ENCODE measurements around the gene DNAH2.
"Not testable (repeated sequence)": the region's sequence is repeated elsewhere in the genome, so short reads cannot be mapped to it uniquely, and the experiment has no call there.

DNAH2 gene

DNA sequence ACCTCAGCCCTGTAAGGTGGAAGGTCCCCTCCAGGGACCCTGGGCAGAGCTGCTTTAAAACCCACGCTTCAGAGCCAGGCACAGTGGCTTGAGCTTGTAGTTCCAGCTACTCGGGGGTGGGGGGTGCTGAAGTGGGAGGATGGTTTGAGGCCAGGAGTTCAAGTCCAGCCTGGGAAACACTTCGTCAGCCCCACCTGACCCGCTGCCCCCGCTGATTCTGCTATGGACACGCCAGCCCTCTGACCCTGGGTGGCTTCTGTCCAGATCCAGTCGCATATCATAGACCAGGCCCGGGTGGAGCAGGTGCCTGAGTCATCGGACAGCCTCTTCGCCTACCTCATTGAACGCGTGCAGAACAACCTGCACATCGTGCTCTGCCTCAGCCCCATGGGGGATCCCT, 81.3 kb downstream of the DNAH2 start:
- Histone ChIP-seq H3K9ac (ENCODE audit: low read depth, low read length) (no peak overlapping the region), H3K9me3 (ENCODE audit: control insufficient read depth, insufficient read depth, low read length) (no peaks in the 10 kb centered on the region), H3K4me1 (ENCODE audit: control insufficient read depth, insufficient read depth, low read length) (peaks cover 2% of the 10 kb centered on the region), H3K27me3 (ENCODE audit: control insufficient read depth, insufficient read depth, low read length) (no peaks in the 10 kb centered on the region), H3K36me3 (ENCODE audit: control insufficient read depth, insufficient read depth, low read length) (no peaks in the 10 kb centered on the region), H3K4me3 (ENCODE audit: low read depth, low read length) (no peak overlapping the region)

DNA sequence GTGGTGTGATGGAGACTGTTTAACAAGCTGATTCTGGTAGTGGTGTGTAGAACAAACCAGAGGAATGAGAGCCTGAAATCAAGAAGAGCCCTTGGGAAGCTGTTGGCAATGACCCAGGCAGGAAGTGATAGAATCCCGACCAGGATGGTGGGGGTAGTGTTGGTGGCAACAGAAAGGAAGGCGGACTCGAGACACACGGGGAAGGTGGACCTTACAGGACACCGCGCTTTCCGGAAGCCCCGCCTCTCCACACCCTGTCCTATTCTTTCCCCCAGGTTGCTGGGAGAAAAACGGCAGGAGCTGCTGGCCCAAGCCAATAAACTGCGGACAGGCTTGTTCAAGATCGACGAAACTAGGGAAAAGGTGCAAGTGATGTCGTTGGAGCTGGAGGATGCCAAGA, 86.4 kb downstream of the DNAH2 start:
- no peak overlapping the region for H3K9ac ChIP-seq (ENCODE audit: low read depth, low read length)
- no peaks in the 10 kb centered on the region for H3K36me3 ChIP-seq (ENCODE audit: control insufficient read depth, insufficient read depth, low read length)
- no peaks in the 10 kb centered on the region for H3K9me3 ChIP-seq (ENCODE audit: control insufficient read depth, insufficient read depth, low read length)
- H3K4me1 ChIP-seq (ENCODE audit: control insufficient read depth, insufficient read depth, low read length): no peaks in the 10 kb centered on the region
- H3K4me3 ChIP-seq (ENCODE audit: low read depth, low read length): no peak overlapping the region
- no peaks in the 10 kb centered on the region for H3K27me3 ChIP-seq (ENCODE audit: control insufficient read depth, insufficient read depth, low read length)

DNA sequence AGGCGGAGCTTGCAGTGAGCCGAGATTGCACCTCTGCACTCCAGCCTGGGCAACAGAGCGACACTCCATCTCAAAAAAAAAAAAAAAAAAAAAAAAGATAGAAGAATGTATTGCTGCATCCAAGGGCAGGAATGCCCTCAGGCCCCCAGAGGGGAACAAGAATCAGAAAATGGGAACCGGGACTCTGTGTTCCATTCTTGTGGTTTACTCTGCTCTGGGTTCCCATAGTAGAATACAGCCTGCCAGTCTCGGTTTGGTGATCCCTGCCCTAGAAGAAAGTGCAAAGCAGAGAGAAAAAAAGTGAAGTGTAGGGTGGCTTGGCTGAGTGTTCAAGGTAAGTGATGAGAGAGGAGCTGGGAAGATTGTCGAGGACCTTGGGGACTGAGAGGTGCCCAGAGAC, 89.0 kb downstream of the DNAH2 start:
- no peaks in the 10 kb centered on the region for H3K4me1 ChIP-seq (ENCODE audit: control insufficient read depth, insufficient read depth, low read length)
- H3K4me3 ChIP-seq (ENCODE audit: low read depth, low read length): no peak overlapping the region
- H3K27me3 ChIP-seq (ENCODE audit: control insufficient read depth, insufficient read depth, low read length): no peaks in the 10 kb centered on the region
- H3K9me3 ChIP-seq (ENCODE audit: control insufficient read depth, insufficient read depth, low read length): no peaks in the 10 kb centered on the region
- no peak overlapping the region for H3K9ac ChIP-seq (ENCODE audit: low read depth, low read length)
- no peaks in the 10 kb centered on the region for H3K36me3 ChIP-seq (ENCODE audit: control insufficient read depth, insufficient read depth, low read length)

DNA sequence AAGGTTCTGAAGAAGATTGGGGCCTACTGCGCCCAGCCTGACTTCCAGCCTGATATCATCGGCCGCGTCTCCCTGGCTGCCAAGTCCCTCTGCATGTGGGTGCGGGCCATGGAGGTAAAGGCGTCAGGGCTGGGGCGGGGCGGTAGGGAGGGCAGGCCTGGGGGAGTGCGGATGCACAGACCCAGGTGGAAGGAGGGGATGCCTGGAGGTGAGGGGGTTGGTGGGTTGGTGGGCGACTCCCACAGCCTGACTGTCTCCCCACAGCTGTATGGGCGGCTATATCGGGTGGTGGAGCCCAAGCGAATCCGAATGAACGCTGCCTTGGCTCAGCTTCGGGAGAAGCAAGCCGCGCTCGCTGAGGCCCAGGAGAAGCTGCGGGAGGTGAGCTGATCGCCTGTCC, 89.7 kb downstream of the DNAH2 start:
- no peaks in the 10 kb centered on the region for H3K27me3 ChIP-seq (ENCODE audit: control insufficient read depth, insufficient read depth, low read length)
- H3K9ac ChIP-seq (ENCODE audit: low read depth, low read length): no peak overlapping the region
- H3K4me1 ChIP-seq (ENCODE audit: control insufficient read depth, insufficient read depth, low read length): no peaks in the 10 kb centered on the region
- H3K9me3 ChIP-seq (ENCODE audit: control insufficient read depth, insufficient read depth, low read length): no peaks in the 10 kb centered on the region
- no peaks in the 10 kb centered on the region for H3K36me3 ChIP-seq (ENCODE audit: control insufficient read depth, insufficient read depth, low read length)
- H3K4me3 ChIP-seq (ENCODE audit: low read depth, low read length): no peak overlapping the region

DNA sequence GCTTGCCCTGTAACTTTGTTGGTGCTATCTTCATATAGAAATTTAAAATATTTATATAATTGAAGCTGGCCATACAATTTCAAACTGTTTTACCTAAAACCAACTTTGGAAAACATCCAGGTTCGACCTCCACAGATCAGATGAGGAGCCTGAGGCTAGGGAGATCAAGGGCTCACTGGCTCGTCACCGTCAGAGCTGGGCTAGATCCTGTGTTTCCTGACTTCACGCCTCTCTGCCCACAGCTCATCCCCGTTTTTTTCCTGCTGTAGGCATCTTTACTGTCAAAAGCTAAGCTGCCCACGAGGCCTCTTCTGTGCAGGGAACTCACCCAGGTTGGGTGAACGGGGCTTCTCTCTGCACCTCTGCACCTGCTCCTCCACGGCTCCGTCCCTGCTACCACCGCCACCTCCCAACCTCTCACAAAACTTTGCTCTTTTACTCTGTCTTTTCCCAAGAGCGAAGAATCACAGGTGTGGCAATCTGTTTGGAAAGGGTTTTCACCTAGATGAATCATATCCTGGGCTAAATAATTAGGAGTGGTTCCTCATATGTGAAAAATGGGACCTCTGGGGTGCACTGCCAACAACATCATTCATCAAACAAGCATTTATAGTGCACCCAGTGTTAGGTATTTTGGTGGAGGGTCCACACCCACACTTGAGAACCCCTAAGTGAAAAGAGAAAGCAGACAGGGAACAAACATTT, 91.7 kb downstream of the DNAH2 start:
- H3K36me3 ChIP-seq (ENCODE audit: control insufficient read depth, insufficient read depth, low read length): no peaks in the 10 kb centered on the region
- H3K9ac ChIP-seq (ENCODE audit: low read depth, low read length): no peak overlapping the region
- H3K9me3 ChIP-seq (ENCODE audit: control insufficient read depth, insufficient read depth, low read length): no peaks in the 10 kb centered on the region
- no peak overlapping the region for H3K4me3 ChIP-seq (ENCODE audit: low read depth, low read length)
- H3K27me3 ChIP-seq (ENCODE audit: control insufficient read depth, insufficient read depth, low read length): no peaks in the 10 kb centered on the region
- no peaks in the 10 kb centered on the region for H3K4me1 ChIP-seq (ENCODE audit: control insufficient read depth, insufficient read depth, low read length)

DNA sequence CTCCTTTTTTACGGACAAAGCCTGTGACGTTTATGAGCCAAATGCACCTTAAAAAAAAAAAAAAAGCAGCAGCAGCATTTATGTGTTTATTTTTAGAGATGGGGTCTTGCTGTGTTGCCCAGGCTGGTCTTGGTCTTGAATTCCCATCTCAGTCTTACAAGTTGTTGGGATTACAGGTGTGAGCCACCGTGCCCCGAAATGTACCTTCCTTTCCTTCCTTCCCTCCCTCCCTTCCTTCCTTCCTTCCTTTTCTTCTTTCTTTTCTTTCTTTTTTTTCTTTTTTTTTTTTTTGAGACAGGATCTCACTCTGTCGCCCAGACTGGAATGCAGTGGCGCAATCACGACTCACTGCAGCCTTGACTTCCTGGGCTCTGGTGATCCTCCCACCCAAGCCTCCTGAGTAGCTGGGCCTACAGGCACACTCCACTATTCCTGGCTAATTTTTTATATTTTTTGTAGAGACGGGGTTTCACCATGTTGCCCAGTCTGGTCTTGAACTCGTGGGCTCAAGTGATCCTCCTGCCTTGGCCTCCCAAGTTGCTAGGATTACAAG, 92.3 kb downstream of the DNAH2 start:
- not testable (repeated sequence) for H3K27me3 ChIP-seq (ENCODE audit: control insufficient read depth, insufficient read depth, low read length); H3K9me3 ChIP-seq (ENCODE audit: control insufficient read depth, insufficient read depth, low read length); H3K36me3 ChIP-seq (ENCODE audit: control insufficient read depth, insufficient read depth, low read length); H3K9ac ChIP-seq (ENCODE audit: low read depth, low read length); H3K4me3 ChIP-seq (ENCODE audit: low read depth, low read length); H3K4me1 ChIP-seq (ENCODE audit: control insufficient read depth, insufficient read depth, low read length)

DNA sequence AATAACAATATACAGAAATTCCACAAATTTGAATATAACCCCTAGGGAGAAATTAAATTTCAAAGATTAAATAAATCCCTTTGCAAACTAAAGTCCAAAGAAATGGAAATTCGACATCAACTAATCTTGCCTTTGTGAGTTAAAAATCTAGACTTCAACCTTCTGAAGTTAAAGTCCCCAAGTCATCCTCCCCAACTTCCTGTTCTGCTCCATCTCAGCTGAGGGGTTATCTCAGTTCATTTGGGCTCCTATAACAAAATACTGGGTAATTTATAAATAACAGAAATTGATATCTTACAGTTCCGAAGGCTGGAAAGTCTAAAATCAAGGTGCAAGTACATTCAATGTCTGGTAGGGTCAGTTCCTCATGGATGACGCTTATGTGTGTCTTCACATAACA, 93.7 kb downstream of the DNAH2 start:
- H3K9ac ChIP-seq (ENCODE audit: low read depth, low read length): no peak overlapping the region

DNA sequence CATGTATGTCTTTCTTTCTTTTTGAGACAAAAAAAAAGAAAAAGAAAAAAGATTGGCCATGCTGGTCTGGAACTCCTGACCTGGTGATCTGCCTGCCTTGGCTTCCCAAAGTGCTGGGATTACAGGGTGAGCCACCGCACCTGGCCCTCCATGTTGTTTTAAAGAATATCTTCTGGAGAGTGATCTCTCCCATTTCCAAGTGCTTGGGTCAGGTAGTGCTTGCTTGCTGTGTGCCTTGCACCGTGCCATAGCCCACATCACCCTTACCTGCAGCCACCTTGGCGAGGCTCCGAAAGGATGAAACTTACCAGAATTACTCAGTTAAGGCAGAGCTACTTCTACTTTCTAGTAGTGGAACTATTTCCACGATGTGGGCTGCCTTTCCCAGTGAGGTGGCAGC, 97.4 kb downstream of the DNAH2 start:
- no peaks in the 10 kb centered on the region for H3K27me3 ChIP-seq (ENCODE audit: control insufficient read depth, insufficient read depth, low read length)
- H3K9me3 ChIP-seq (ENCODE audit: control insufficient read depth, insufficient read depth, low read length): no peaks in the 10 kb centered on the region
- no peaks in the 10 kb centered on the region for H3K36me3 ChIP-seq (ENCODE audit: control insufficient read depth, insufficient read depth, low read length)
- no peak overlapping the region for H3K9ac ChIP-seq (ENCODE audit: low read depth, low read length)
- no peak overlapping the region for H3K4me3 ChIP-seq (ENCODE audit: low read depth, low read length)
- H3K4me1 ChIP-seq (ENCODE audit: control insufficient read depth, insufficient read depth, low read length): no peaks in the 10 kb centered on the region

More for the DNA sequence above, 93.7 kb downstream of the DNAH2 start:
- no peak overlapping the region for H3K4me3 ChIP-seq (ENCODE audit: low read depth, low read length)
- no peaks in the 10 kb centered on the region for H3K4me1 ChIP-seq (ENCODE audit: control insufficient read depth, insufficient read depth, low read length)
- H3K36me3 ChIP-seq (ENCODE audit: control insufficient read depth, insufficient read depth, low read length): no peaks in the 10 kb centered on the region
- H3K27me3 ChIP-seq (ENCODE audit: control insufficient read depth, insufficient read depth, low read length): no peaks in the 10 kb centered on the region
- H3K9me3 ChIP-seq (ENCODE audit: control insufficient read depth, insufficient read depth, low read length): no peaks in the 10 kb centered on the region

DNA sequence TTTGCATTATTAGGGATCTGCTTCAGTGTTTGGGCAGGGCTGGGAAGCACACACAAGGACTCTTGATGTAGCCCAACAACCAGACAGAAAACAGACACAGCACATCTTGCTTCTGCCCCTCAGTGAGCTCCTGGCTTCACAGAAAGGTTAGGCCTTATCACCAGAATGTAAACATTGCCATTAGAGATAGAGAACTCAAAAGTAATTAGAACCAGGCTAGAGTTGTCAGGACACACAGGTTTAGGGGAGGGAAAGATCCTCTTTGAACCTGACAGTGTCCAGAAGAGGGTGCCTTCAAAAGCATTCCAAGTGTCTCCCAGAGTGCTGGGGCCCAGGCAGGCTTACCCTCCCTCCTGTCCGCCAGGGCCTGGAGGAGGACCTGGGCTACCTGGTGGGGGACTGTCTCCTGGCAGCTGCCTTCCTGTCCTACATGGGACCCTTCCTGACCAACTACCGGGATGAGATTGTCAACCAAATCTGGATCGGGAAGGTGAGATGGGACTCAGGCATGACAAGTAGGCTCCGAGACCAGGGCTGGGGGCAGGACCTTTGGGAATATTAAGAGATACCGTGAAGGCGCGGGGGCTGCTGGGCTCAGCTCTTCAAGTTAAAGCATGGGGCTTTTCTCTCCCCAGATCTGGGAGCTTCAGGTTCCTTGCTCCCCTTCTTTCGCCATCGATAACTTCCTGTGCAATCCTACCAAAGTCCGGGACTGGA, 99.5 kb downstream of the DNAH2 start:
- H3K4me1 ChIP-seq (ENCODE audit: control insufficient read depth, insufficient read depth, low read length): no peaks in the 10 kb centered on the region
- H3K27me3 ChIP-seq (ENCODE audit: control insufficient read depth, insufficient read depth, low read length): no peaks in the 10 kb centered on the region
- H3K36me3 ChIP-seq (ENCODE audit: control insufficient read depth, insufficient read depth, low read length): no peaks in the 10 kb centered on the region
- no peaks in the 10 kb centered on the region for H3K9me3 ChIP-seq (ENCODE audit: control insufficient read depth, insufficient read depth, low read length)
- H3K4me3 ChIP-seq (ENCODE audit: low read depth, low read length): no peak overlapping the region
- no peak overlapping the region for H3K9ac ChIP-seq (ENCODE audit: low read depth, low read length)

DNA sequence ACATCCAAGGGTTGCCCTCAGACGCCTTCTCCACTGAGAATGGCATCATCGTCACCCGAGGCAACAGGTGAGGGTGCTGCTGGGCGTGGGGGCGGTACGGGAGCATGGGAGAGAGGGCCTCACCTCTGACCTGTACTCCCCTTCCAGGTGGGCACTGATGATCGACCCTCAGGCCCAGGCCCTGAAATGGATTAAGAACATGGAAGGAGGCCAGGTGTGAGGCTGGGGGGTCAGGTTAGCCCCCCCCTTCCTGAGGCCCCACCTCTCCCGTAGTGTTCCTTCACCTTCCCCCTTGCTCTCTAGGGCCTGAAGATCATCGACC, 100.1 kb downstream of the DNAH2 start:
- Histone ChIP-seq H3K4me3 (ENCODE audit: low read depth, low read length) (no peak overlapping the region), H3K9me3 (ENCODE audit: control insufficient read depth, insufficient read depth, low read length) (no peaks in the 10 kb centered on the region), H3K4me1 (ENCODE audit: control insufficient read depth, insufficient read depth, low read length) (no peaks in the 10 kb centered on the region), H3K36me3 (ENCODE audit: control insufficient read depth, insufficient read depth, low read length) (no peaks in the 10 kb centered on the region), H3K9ac (ENCODE audit: low read depth, low read length) (no peak overlapping the region), H3K27me3 (ENCODE audit: control insufficient read depth, insufficient read depth, low read length) (no peaks in the 10 kb centered on the region)

DNA sequence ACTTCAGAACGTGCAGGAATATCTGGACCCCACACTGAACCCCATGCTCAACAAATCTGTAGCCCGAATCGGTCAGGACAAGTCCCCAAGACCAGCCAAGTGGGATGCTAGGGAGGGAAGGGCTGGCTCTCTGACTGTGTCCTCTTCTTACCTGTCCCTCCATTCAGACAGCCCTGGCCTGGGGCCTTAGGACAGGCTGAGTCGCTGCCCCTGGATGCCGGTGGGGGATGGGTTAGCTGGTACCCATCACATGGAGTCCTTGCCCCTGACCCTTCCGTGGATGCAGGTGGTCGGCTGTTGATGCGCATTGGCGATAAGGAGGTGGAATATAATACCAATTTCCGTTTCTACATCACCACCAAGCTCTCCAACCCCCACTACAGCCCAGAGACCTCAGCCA, 100.5 kb downstream of the DNAH2 start:
- H3K4me3 ChIP-seq (ENCODE audit: low read depth, low read length): no peak overlapping the region
- H3K4me1 ChIP-seq (ENCODE audit: control insufficient read depth, insufficient read depth, low read length): no peaks in the 10 kb centered on the region
- H3K9ac ChIP-seq (ENCODE audit: low read depth, low read length): no peak overlapping the region
- H3K9me3 ChIP-seq (ENCODE audit: control insufficient read depth, insufficient read depth, low read length): no peaks in the 10 kb centered on the region
- no peaks in the 10 kb centered on the region for H3K27me3 ChIP-seq (ENCODE audit: control insufficient read depth, insufficient read depth, low read length)
- no peaks in the 10 kb centered on the region for H3K36me3 ChIP-seq (ENCODE audit: control insufficient read depth, insufficient read depth, low read length)

All from iPS-15b (cell line).